ENCODE results near the gene OBSL1.

The OBSL1 gene

GRCh38 chr2:219527472-219527871 lies 43.9 kb downstream of the OBSL1 start:
- no peak for DNase-seq (ENCODE audit: low spot score)
- no peak for ATAC-seq (ENCODE audit: low read depth)
- no peak overlapping the region for H3K27ac ChIP-seq (ENCODE audit: poor library complexity, severe bottlenecking)
- peaks cover 22% of the 10 kb centered on the region for H3K27me3 ChIP-seq (ENCODE audit: insufficient read depth, poor library complexity, severe bottlenecking)
- TF ChIP-seq CTCF (IDR thresholded peaks at IDR 0.05; ENCODE audit: poor library complexity, severe bottlenecking): no peak
- H3K4me1 ChIP-seq (ENCODE audit: insufficient read depth, poor library complexity, severe bottlenecking): no peaks in the 10 kb centered on the region
- H3K36me3 ChIP-seq (ENCODE audit: low read depth): no peaks in the 10 kb centered on the region
- H3K9me3 ChIP-seq (ENCODE audit: severe bottlenecking): no peaks in the 10 kb centered on the region
- H3K4me3 ChIP-seq (ENCODE audit: severe bottlenecking): no peak overlapping the region

GRCh38 chr2:219527076-219527394 lies 44.3 kb downstream of the OBSL1 start:
- Histone ChIP-seq H3K27me3 (ENCODE audit: insufficient read depth, poor library complexity, severe bottlenecking) (peaks cover 22% of the 10 kb centered on the region), H3K27ac (ENCODE audit: poor library complexity, severe bottlenecking) (no peak overlapping the region), H3K4me3 (ENCODE audit: severe bottlenecking) (no peak overlapping the region), H3K36me3 (ENCODE audit: low read depth) (no peaks in the 10 kb centered on the region), H3K9me3 (ENCODE audit: severe bottlenecking) (no peaks in the 10 kb centered on the region), H3K4me1 (ENCODE audit: insufficient read depth, poor library complexity, severe bottlenecking) (peaks cover under 1% of the 10 kb centered on the region)
- DNase-seq (ENCODE audit: low spot score): no peak
- ATAC-seq (ENCODE audit: low read depth): no peak
- no peak for TF ChIP-seq CTCF (IDR thresholded peaks at IDR 0.05; ENCODE audit: poor library complexity, severe bottlenecking)

GRCh38 chr2:219526320-219527075 lies 44.8 kb downstream of the OBSL1 start:
- H3K4me3 ChIP-seq (ENCODE audit: severe bottlenecking): no peak overlapping the region
- H3K27ac ChIP-seq (ENCODE audit: poor library complexity, severe bottlenecking): no peak overlapping the region
- no peaks in the 10 kb centered on the region for H3K36me3 ChIP-seq (ENCODE audit: low read depth)
- TF ChIP-seq CTCF (IDR thresholded peaks at IDR 0.05; ENCODE audit: poor library complexity, severe bottlenecking): no peak
- no peaks in the 10 kb centered on the region for H3K9me3 ChIP-seq (ENCODE audit: severe bottlenecking)
- H3K27me3 ChIP-seq (ENCODE audit: insufficient read depth, poor library complexity, severe bottlenecking): peaks cover 22% of the 10 kb centered on the region
- DNase-seq (ENCODE audit: low spot score) (no peak), ATAC-seq (ENCODE audit: low read depth) (no peak)
- peaks cover 4% of the 10 kb centered on the region for H3K4me1 ChIP-seq (ENCODE audit: insufficient read depth, poor library complexity, severe bottlenecking)

GRCh38 chr2:219525533-219526232 lies 45.7 kb downstream of the OBSL1 start:
- Histone ChIP-seq H3K36me3 (ENCODE audit: low read depth) (no peaks in the 10 kb centered on the region), H3K27ac (ENCODE audit: poor library complexity, severe bottlenecking) (no peak overlapping the region), H3K27me3 (ENCODE audit: insufficient read depth, poor library complexity, severe bottlenecking) (peaks cover 22% of the 10 kb centered on the region), H3K4me3 (ENCODE audit: severe bottlenecking) (no peak overlapping the region), H3K9me3 (ENCODE audit: severe bottlenecking) (no peaks in the 10 kb centered on the region), H3K4me1 (ENCODE audit: insufficient read depth, poor library complexity, severe bottlenecking) (peaks cover 4% of the 10 kb centered on the region)
- ATAC-seq (ENCODE audit: low read depth) (no peak), DNase-seq (ENCODE audit: low spot score) (no peak)
- TF ChIP-seq CTCF (IDR thresholded peaks at IDR 0.05; ENCODE audit: poor library complexity, severe bottlenecking): no peak

GRCh38 chr2:219524817-219525216 lies 46.5 kb downstream of the OBSL1 start:
- Histone ChIP-seq H3K27ac (ENCODE audit: poor library complexity, severe bottlenecking) (no peak overlapping the region), H3K27me3 (ENCODE audit: insufficient read depth, poor library complexity, severe bottlenecking) (peaks cover 19% of the 10 kb centered on the region), H3K36me3 (ENCODE audit: low read depth) (no peaks in the 10 kb centered on the region), H3K4me1 (ENCODE audit: insufficient read depth, poor library complexity, severe bottlenecking) (peaks cover 4% of the 10 kb centered on the region), H3K4me3 (ENCODE audit: severe bottlenecking) (no peak overlapping the region), H3K9me3 (ENCODE audit: severe bottlenecking) (no peaks in the 10 kb centered on the region)
- DNase-seq (ENCODE audit: low spot score) (no peak), ATAC-seq (ENCODE audit: low read depth) (no peak)
- no peak for TF ChIP-seq CTCF (IDR thresholded peaks at IDR 0.05; ENCODE audit: poor library complexity, severe bottlenecking)
